Stimulated activated CD4-positive, alpha-beta T cell treated with anti-CD3 and anti-CD28 coated beads, Interleukin-15, amount 100 ng/mL, for 1 hour (primary cell): ENCODE data around the gene PLA2G2C.

Experiments used
- DNase-seq, 2 donors: peaks; one replicate each; pipeline ENCODE4 v3.0.0-alpha.2; 2020; ENCODE audit warnings: low read depth in 1 of 2, low spot score in 1 of 2

Gene PLA2G2C

GRCh38 chr1:20184997-20185833 lies 1.1 kb downstream of the PLA2G2C start:
- peak; percentile 15 to 29 for DNase-seq

DNA sequence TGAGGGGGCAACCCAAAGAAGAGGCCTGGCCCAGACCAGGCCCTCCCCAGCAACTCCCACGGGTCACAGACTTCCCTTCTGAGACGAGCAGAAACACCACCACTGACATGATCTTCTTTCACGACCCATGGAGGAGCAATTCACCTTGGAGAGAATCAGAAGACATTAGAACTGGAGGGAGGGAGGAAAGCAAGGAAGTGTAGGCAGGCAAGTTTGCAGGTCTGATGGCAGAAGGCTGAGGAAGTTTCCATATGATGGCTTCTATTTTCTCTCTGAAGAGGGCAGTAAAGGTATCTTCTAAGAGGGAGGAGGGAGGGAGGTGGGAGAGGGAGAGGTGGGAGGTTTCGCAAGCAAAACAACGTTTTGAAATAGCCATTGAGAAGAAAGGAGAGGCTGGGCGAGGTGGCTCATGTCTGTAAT lies 1.8 kb downstream of the PLA2G2C start:
- no peak for DNase-seq

DNA sequence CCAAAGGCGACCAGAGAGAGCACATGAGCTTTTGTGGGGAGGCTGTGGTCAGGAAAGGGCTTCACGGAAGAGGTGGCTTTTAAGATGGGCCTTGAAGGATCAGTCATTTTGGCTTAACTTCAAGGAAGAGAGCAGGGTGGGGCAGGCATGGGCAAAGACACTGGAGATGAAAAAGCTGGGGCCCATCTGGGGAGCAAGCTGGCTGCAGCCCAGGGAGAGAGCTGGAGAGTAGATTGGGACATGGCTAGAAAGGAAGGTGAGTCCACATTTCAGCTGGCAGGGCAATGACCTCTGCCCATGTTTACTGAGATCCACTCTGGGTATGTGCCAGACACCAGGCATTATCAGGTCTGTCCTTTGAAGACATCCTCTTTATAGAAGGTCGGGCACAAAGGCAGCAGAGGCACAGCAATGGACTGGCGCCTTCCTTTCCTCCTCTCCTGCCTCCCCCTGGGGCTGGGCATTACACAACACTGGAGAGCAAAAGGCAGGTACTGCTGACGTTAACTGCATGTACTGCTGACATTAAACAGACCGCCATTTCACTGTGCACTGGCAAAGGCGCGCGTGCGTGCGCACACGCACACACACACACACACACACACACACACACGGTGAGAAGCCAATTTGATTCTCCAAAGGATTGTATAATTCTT lies 2.6 kb downstream of the PLA2G2C start:
- DNase-seq: no peak

GRCh38 chr1:20183035-20183434 lies 3.3 kb downstream of the PLA2G2C start:
- DNase-seq: no peak

GRCh38 chr1:20182415-20182814 lies 3.9 kb downstream of the PLA2G2C start:
- no peak for DNase-seq

- no peak for DNase-seq
Measured at GRCh38 chr1:20180844-20181207, 5.5 kb downstream of the PLA2G2C start.

DNA sequence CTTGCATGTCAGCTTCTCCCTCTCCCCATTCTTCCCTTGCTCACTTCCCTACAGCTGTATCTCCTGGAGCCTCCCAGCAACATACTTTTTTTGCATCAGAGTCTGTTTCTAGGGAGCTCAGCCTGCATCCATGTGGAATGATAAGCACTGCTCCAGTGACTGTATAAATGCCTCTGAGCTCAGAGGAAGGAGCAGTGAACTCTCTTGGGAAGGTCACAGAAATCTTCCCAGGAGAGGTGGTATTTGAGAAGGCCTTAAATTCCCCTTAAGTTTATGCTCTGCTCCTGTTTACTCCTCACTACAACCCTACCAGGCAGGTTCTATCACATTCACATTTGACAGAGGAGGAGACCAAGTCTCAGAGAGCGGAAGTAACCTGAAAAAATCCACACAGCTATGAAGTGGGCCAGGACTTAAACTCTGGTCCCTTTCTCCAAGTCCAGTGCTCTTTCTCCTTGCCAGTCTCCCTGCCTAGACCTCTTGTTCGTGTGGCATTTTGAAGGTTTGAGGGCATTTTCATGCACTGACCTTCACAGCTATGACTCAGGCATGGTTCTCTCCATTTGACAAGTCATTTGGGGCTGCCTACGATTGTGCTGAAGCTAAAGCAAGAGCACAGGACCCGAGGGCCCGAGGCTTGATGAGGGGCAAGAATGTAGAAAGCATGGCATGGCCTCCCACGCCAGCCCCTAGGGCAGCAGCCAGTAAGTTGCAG lies 6.0 kb downstream of the PLA2G2C start:
- no peak for DNase-seq

- DNase-seq: no peak
Measured at GRCh38 chr1:20179371-20180128, 6.8 kb downstream of the PLA2G2C start.

DNA sequence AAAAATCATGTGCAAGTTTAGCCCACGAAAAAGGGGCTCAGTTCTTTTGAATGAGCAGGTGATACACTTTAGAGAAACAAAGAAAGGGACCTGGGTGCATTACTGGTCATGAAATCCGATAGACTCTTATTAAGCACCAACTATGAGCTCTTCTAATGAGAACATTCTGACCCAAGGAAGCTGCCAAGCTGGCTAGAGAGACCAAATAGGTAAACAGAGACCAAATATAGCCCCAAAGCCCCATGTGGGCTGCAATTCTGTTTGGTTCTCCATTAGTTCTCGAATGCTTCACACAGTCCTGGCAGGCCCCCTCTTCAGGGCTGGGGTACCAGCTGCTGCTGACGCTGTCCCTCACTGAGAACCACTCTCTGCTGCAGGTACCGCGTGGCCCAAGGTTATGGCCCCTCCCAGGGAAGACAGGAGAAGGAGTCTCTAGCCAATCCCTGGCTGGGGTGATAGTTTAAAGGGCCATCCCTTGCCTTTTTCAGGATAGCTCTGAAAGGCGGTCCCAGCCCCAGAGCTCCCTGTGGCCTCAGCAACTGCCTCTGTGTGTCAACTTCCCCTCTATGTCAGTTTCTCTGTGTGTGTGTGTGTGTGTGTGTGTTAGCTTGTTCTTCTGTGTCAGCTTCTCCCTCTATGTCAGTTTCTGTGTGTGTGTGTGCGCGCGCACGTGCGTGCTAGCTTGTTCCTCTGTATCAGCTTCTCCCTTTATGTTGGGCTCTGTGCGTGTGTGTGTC lies 7.5 kb downstream of the PLA2G2C start:
- no peak for DNase-seq

- DNase-seq: no peak
Measured at GRCh38 chr1:20174937-20175666, 11.2 kb downstream of the PLA2G2C start.

DNA sequence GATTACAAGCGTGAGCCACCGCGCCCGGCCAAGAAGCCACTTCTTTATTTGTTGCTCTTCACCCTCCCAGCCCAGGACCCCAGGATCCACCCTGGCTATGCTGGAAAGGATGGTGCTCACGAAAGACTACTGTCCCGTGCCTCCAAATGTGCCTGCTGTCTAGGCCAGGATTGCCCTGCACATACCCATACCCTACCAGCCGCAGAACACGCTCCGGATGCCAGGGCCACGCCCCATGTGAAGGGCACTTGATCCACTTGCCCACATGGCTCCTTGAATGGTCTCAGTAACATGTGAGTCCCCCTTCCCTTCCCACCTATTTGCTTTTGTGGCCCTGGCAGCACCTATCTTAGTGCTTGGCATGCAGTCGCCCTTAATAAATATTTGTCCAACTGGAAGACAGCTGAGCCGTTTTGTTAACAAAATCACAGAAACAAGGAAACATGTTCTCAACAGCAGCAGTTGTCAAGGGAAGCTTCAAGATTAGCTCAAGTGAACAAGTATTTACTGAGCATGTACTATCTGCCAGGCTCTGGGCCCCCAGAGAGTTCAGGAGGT lies 14.2 kb downstream of the PLA2G2C start:
- no peak for DNase-seq

- DNase-seq: no peak
Measured at GRCh38 chr1:20169932-20170331, 16.4 kb downstream of the PLA2G2C start.

GRCh38 chr1:20168564-20169491 lies 17.5 kb downstream of the PLA2G2C start:
- no peak for DNase-seq

DNA sequence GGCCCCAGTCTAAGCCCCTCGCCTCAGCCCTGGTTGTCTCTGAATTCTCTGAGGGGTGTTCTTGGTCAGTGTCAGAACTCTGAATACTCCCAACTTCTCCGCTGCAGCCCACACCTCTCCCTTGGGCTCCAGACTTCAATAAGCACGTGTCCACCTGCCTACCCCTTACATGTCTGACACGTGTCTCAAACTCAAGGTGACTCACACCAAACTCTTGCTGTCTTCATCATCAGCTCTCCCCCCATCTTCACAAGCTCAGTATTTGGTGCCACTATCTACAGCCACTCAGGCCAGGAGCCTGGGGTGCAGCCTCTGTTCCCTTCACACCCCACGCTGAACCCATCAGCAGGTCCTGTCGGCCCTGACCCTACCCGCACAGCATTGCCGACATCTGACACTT lies 19.2 kb downstream of the PLA2G2C start:
- DNase-seq: no peak

DNA sequence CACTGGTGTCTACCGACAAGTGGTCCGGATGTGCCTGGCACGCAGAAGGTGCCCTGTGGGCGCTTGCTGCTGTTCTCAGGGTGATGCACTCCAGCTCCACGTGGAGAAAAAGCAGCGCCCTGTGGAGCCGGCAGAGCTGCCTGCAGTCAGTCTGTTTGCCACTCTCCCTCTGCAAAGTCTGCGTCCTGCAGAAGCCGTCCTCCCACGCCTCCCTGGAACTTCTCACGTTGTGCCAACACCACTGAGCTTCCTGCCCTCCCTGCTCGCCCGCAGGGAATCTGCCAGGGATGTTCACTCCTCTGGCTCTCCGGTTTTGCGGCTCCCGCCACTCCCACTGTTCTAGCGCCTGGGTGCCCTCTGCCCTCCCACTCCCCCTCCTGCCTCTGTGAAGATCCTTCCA lies 20.3 kb downstream of the PLA2G2C start:
- no peak for DNase-seq

DNA sequence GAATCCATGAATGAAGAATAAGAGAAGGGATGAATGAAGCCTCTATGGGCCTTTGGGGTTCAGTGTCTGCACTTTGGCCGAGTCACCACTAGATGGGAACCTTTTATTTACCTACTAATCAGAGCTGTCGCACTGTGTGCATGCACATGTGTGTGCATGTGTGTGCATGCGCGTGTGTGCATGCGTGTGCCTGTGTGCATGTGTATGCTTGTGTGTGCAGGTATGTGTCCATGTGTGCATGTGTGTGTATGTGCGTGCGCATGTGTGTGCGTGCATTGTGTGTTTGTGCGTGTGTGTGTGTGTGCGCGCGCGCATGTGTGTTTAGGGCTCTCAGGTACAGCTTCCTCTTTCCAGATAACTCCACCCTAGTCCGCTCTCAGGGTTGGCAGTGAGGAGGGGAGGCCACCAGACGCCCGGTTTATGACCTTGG lies 20.8 kb downstream of the PLA2G2C start:
- no peak for DNase-seq

DNA sequence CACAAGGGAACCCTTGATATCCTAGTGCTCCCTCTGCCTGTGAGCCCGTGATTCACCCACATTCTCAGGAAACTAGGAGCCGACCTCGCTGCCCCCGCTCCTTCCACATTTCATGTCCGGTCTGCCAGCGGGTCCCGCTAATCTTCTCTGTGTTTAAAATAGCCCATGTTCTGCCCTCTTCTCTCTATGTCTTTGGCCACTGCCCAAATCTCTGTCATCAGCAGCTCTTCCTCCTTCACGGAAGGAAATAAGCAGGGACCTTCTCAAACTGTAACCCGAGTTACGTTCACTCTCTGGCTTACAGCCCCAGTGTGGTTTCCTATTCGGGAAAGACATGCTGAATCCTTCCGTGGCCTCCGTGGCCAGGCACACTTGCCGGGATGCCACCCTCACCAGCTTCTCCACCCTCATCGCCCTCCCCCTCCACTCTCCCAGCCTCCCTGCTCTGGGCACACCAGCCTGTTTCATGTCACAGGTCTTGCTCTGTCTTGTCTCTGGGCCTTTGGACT lies 21.6 kb downstream of the PLA2G2C start:
- no peak for DNase-seq

- no peak for DNase-seq
Measured at GRCh38 chr1:20160034-20160433, 26.3 kb downstream of the PLA2G2C start.
